Endothelial cell (in vitro differentiated cells): ENCODE results near the gene KLK13. TPM values are rescaled to one million over a fixed set of nuclear protein-coding genes. Genes with fewer than 3 reads are reported as not detected.

ENCODE experiments used
- DNase-seq: peaks from one replicate; pipeline ENCODE4 v3.0.0; 2021; ENCODE audit warnings: low spot score
- H3K27ac Mint-ChIP-seq: one replicate; pipeline ENCODE4 v1.8.0; 2021; ENCODE audit warnings: mixed read lengths, inconsistent platforms; ENCODE audit not compliant: unreplicated experiment
- H3K27me3 Mint-ChIP-seq: one replicate; pipeline ENCODE4 v1.8.0; 2021; ENCODE audit warnings: mild to moderate bottlenecking, moderate library complexity, mixed read lengths, inconsistent platforms; ENCODE audit not compliant: unreplicated experiment
- H3K36me3 Mint-ChIP-seq: one replicate; pipeline ENCODE4 v1.8.0; 2021; ENCODE audit warnings: mild to moderate bottlenecking, low read depth, mixed read lengths, inconsistent platforms; ENCODE audit not compliant: unreplicated experiment
- H3K4me1 Mint-ChIP-seq: one replicate; pipeline ENCODE4 v1.8.0; 2021; ENCODE audit warnings: mild to moderate bottlenecking, mixed read lengths, inconsistent platforms; ENCODE audit not compliant: unreplicated experiment
- H3K4me3 Mint-ChIP-seq: one replicate; pipeline ENCODE4 v1.8.0; 2021; ENCODE audit warnings: mild to moderate bottlenecking, mixed read lengths, inconsistent platforms; ENCODE audit not compliant: unreplicated experiment
- H3K9me3 Mint-ChIP-seq: one replicate; pipeline ENCODE4 v1.8.0; 2021; ENCODE audit warnings: mixed read lengths, inconsistent platforms; ENCODE audit not compliant: unreplicated experiment
- CTCF ChIP-seq: fragments of 200-600 bp; sonication (generic); IDR thresholded peaks from one replicate; pipeline ENCODE4 v1.5.0; 2021; ENCODE audit warnings: antibody characterized with exemption; ENCODE audit not compliant: unreplicated experiment
- total RNA-seq: library from RNA; stranded (reverse); fragmentation: NEBNext Ultra II Directional; extraction: Animal tissue kit (Norgen Biotek cat#: 25700); gene quantifications from one replicate; pipeline ENCODE4 v1.2.1, GENCODE V29; 2021; ENCODE audit not compliant: unreplicated experiment

KLK13 gene
- total RNA-seq, 1 donor from 2014 or later, result 0.67 TPM

GRCh38 chr19:51022526-51022925, 42.4 kb downstream of the KLK13 start:
- Mint-ChIP-seq H3K27ac (no peak overlapping the region), H3K36me3 (peaks cover 5% of the 10 kb centered on the region), H3K4me3 (no peak overlapping the region), H3K27me3 (peaks cover 10% of the 10 kb centered on the region), H3K4me1 (peaks cover 11% of the 10 kb centered on the region), H3K9me3 (no peaks in the 10 kb centered on the region)
- no peak for DNase-seq
- TF ChIP-seq CTCF, result no peak

GRCh38 chr19:51020988-51021651, 43.8 kb downstream of the KLK13 start:
- Mint-ChIP-seq H3K4me1 (peaks cover 15% of the 10 kb centered on the region), H3K27me3 (peaks cover 13% of the 10 kb centered on the region)
- peak; percentile 33 for DNase-seq

GRCh38 chr19:51019544-51019925, 45.4 kb downstream of the KLK13 start, which contains the start of gene KLK10:
Gene KLK10, minus strand, starts transcription at chr19:51019709. Its CDS starts 579 bp downstream, at chr19:51019130.
- H3K27me3 Mint-ChIP-seq, result peaks cover 18% of the 10 kb centered on the region
- peaks cover 5% of the 10 kb centered on the region for H3K36me3 Mint-ChIP-seq
- DNase-seq, result no peak
- peaks cover 15% of the 10 kb centered on the region for H3K4me1 Mint-ChIP-seq
- H3K9me3 Mint-ChIP-seq, result no peaks in the 10 kb centered on the region
- peak within 1 kb of the TSS; percentile 89 for H3K4me3 Mint-ChIP-seq
- no peak for TF ChIP-seq CTCF
- H3K27ac Mint-ChIP-seq, result no peak within 1 kb of the TSS

More at GRCh38 chr19:51020988-51021651, 43.8 kb downstream of the KLK13 start:
- Mint-ChIP-seq H3K27ac (no peak overlapping the region), H3K36me3 (peaks cover 5% of the 10 kb centered on the region), H3K4me3 (peak overlapping the region; percentile 24), H3K9me3 (no peaks in the 10 kb centered on the region)
- TF ChIP-seq CTCF, result peak; percentile 51

- no peak overlapping the region for H3K27ac Mint-ChIP-seq
- peaks cover 15% of the 10 kb centered on the region for H3K4me1 Mint-ChIP-seq
- H3K27me3 Mint-ChIP-seq, result peaks cover 18% of the 10 kb centered on the region
- H3K36me3 Mint-ChIP-seq, result peaks cover 6% of the 10 kb centered on the region
- peak overlapping the region; percentile 89 for H3K4me3 Mint-ChIP-seq
- TF ChIP-seq CTCF, result no peak
- peak; percentile 36 for DNase-seq
- H3K9me3 Mint-ChIP-seq, result no peaks in the 10 kb centered on the region
Observed at GRCh38 chr19:51018745-51019543, 45.9 kb downstream of the KLK13 start.
